M059J (cell line): ENCODE results near the gene ANXA3. TPM values are rescaled to one million over a fixed set of nuclear protein-coding genes. Genes with fewer than 3 reads are reported as not detected.

Source experiments
- DNase-seq: peaks from one replicate; pipeline ENCODE4 v3.0.0-alpha.2; 2012; ENCODE audit warnings: low read depth
- total RNA-seq: library from RNA; depleted of rRNA; stranded (reverse); fragments of >200 nt; shearing (Covaris generic); gene quantifications from 2 replicates; pipeline ENCODE4 v1.2.3, GENCODE V29; 2014; rRNA removed

The ANXA3 gene
- total RNA-seq, 1 experiment from 2014 or later: 38.2 TPM

DNA sequence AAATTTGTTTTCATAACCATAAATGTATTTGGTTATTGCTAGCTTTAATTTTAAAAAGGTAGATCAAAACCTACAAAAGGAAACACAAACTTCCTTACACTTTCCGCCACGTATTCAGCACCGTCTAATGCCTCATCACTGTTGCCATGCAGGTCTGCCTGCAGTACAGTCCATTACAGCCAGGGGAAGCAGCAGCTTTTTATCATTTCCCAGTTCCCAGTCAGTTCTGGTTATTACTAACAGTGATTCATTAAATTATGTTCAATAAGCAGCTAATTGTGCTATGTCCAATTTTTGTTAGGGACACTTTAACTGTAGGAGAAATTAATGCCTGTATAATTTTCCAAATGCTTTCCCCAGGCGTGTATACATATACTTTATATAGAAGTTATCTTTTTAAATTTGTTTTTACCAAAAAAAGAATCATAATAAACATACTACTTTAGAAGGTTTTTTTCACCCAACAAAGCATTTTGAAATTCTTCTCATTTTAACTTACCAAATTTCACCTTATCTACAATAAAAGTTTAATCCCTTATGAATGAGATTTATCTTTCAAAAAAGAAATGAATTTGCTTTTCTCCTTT, 93.3 kb downstream of the ANXA3 start:
- peak; percentile 68 for DNase-seq

GRCh38 chr4:78645853-78646757, 94.5 kb downstream of the ANXA3 start:
- DNase-seq: peak; percentile 86

GRCh38 chr4:78647272-78647671, 95.7 kb downstream of the ANXA3 start:
- DNase-seq: no peak

GRCh38 chr4:78648640-78649363, 97.2 kb downstream of the ANXA3 start:
- no peak for DNase-seq

DNA sequence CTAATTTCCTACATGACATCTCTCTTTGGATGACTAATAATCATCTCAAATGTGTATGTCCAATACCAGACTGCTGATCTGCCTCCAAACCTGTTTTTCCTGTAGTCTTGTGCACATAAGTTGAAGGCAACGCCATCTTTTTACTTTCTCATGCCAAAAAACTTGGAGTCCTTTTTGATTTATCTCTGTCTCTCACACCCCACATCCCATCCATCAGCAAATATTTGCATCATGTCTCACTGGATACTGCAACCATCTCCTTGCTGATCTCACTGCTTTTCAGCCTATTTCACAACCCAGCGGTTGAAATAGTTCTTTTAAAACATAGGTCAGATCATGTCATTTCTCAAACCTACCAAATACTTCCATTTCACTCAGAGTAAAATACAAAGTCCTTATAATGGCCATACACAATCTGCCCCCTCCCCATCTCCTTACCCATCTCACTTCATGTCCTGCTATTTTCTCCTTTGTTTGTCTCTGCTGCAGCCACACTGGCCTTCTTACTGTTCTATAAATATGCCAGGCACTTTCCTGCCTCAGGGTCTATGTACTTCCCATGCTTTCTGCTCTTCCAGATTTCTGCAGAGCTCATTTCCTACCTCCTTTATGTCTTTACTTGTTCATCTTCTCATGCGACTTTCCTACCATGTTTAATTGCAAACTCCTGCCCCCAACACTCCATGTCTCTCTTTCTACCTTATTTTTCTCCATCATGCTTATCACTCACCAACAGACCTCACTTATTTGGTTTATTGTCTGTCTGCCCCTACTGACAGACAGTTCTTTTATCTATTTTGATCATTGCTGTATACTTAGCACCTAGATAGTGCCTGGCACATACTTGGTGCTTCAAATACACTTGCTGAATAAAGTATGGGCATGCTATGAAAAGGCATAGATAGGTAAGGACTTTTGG, 98.8 kb downstream of the ANXA3 start:
- peak; percentile 70 for DNase-seq

DNA sequence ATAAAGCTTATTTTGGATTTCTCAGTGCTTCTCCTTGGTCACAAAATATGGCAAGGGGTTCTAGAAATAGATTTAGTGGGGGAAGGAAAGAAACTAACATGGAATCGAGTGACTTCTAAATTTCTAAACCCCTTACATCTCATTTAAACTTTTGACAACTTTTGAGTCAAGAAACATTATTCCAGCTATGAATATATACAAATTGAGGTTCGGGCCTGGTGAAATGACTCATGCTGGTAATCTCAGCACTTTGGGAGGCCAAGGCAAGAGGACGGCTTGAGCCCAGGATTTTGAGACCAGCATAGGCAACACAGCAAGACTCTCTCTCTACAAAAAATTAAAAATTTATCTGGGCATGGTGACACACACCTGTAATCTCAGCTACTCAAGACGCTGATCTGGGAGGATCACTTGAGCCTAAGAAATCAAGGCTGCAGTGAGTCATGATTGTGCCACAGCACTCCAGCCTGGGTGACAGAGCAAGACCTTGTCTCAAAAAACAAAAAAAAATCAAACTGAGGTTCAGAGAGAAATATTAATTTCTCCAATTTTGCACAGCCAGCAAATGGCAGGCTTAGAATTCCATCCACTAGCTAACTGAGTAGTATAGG, 99.8 kb downstream of the ANXA3 start:
- DNase-seq: no peak

DNA sequence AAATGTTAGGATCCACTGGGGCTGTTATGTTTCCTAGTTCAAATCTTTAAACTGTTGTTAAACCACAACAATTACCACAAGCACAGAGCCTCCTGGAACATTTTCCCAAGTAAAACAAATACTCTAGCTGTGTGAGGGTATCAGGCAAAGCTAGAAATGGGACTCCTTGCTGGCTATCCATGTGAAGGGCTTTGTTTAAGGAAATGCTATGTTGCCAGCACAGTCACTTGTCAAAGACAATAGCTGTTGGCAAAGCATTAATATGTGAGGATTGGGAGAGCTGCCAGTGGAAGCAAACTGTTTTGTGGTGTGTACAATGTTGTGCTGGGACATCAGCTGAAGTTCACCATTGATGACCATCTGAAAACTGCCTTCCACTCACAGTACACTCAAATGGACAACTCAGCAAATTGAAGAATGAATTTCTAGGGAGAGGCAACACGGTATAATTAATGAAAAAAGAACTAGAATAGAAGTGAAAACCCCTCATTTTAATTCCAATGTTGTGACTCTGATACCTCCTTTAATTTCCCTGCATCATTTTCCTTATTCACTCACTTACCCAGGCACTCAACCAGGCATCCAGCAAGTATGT, 100.8 kb downstream of the ANXA3 start:
- peak; percentile 60 for DNase-seq

- DNase-seq: no peak
Measured at GRCh38 chr4:78653655-78654054, 102.1 kb downstream of the ANXA3 start.

DNA sequence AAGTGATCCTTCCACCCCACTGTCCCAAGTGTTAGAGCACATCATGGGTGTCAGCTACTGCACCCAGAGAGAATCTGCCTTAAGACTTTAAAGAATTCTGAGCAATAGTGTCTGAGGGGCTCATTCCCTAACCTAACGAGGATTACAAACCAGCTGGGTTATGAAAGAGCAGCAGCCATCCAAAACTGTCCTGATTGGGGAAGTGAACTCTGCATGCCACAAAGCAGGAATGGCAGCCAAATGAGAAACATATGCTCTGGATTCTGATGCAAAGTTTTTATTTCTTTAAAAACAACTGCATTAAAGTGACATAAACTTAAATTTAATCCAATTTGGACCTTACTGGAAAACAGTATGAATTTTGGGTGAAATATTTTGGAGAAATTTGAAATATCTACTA, 103.2 kb downstream of the ANXA3 start:
- no peak for DNase-seq

- DNase-seq: peak; percentile 41
Measured at GRCh38 chr4:78656968-78657445, 105.4 kb downstream of the ANXA3 start.

DNA sequence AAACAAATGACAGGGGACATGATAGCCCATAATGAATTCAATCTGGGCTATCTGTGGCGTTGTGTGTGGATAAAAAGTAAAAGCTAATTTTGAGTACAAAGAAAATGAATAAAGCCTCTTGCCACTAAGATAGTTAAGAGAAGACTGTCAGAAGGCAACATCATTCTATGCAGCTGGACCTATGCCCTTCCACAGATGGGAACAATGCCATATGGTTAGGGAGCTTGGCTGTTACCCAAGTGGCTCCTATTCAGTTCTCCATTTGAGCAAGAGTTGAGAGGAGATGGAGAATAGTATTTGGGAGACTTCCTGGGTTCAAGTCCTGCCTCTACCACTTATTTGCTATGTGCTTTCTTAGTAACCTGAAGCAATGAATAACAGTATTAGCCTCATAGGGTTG, 107.7 kb downstream of the ANXA3 start:
- peak; percentile 49 for DNase-seq

GRCh38 chr4:78659665-78660064, 108.1 kb downstream of the ANXA3 start:
- no peak for DNase-seq

Other genes starting within 250 kb of the ANXA3 start
- gene BMP2K, start 224.6 kb downstream of the ANXA3 start, total RNA-seq: 14.1 and 26.5 TPM in 2 replicates